Measurements from ENCODE around the gene WDR86. TPM values are rescaled to one million over a fixed set of nuclear protein-coding genes. Genes with fewer than 3 reads are reported as not detected.

The WDR86 gene
- total RNA-seq, 2 donors from 2014 or later = 0.33 to 1.6 TPM

DNA sequence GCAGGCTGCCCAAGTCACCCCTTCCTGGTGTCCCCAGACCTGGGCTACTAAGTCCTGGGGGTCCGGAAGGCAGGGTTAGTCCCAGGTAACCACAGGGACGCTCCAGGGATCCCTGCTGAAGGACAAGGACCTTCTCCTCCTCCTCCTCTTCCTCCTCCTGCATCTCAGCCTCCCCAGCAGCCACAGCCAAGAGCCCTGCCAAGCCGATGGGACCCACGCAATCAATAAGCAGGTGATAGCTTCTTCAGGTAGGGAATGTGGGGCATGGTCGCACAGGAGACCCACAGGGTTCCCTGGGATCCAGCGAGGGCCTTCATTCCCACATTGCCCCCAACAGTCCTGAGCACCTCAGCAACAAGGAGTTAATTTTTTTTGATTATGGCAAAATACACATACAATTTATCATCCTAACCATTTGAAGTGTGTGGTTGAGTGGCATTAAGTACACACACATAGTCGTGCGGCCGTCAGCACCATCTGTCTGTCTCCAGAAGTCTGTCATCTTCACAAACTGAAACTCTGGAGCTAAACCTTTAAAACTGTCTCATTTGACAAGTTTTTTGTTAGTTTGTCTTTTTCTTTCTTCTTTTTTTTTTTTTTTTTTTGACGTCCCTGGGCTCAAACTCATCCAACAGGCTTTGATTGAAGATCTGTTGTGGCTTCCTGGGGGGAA is 18.0 kb upstream of the WDR86 start:
- peaks cover 0 to 11% of the 10 kb centered on the region in 2 donors for H3K4me1 ChIP-seq
- no peaks in the 10 kb centered on the region for H3K36me3 ChIP-seq
- H3K27me3 ChIP-seq = no peaks in the 10 kb centered on the region
- no peak overlapping the region for H3K4me3 ChIP-seq
- TF ChIP-seq, protein P1, sequence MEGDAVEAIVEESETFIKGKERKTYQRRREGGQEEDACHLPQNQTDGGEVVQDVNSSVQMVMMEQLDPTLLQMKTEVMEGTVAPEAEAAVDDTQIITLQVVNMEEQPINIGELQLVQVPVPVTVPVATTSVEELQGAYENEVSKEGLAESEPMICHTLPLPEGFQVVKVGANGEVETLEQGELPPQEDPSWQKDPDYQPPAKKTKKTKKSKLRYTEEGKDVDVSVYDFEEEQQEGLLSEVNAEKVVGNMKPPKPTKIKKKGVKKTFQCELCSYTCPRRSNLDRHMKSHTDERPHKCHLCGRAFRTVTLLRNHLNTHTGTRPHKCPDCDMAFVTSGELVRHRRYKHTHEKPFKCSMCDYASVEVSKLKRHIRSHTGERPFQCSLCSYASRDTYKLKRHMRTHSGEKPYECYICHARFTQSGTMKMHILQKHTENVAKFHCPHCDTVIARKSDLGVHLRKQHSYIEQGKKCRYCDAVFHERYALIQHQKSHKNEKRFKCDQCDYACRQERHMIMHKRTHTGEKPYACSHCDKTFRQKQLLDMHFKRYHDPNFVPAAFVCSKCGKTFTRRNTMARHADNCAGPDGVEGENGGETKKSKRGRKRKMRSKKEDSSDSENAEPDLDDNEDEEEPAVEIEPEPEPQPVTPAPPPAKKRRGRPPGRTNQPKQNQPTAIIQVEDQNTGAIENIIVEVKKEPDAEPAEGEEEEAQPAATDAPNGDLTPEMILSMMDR (IDR thresholded peaks at IDR 0.05) = no peak
- DNase-seq (ENCODE audit: low spot score) = no peak
- H3K9me3 ChIP-seq = no peaks in the 10 kb centered on the region
- H3K27ac ChIP-seq = no peak overlapping the region

DNA sequence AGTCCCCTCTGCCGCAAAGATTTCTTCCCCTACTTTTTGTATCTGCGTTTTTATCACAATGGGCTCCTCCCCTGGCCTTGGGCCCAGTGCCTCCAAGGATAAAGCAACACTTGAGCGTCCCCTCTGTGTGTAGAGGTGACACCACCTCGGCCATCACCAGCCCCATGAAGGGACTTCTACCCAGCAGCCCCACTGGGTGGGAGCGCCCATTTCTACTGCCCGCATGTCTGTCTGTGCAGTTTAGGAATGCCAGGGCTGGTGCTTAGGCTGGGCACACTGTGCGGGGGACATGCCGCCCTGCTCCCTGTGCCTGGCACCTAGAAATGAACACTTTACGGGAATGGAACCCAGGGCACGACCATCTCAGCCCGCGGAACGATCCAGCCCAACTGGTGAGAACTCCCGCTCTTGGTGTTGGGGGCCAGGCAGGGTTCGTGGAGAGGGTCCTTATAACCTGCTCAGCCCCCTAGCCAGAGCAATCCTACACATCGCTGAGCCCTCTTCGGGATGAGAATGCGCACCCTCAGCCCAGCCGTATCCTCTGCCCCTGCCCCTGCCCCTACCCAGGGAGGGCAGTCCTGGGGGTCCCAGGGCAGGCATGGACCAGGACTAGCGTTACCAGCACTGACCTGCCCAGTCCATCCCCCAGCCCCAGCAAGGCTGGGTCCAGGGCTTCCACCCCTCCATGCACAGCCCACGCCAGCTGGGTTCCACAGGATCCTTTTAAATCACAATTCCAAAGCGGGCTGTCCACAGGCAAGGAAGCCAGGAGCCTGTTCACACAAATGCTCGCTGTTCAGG is 17.3 kb upstream of the WDR86 start:
- peaks cover 0 to 5% of the 10 kb centered on the region in 2 donors for H3K9me3 ChIP-seq
- no peaks in the 10 kb centered on the region for H3K27me3 ChIP-seq
- no peak overlapping the region for H3K4me3 ChIP-seq
- DNase-seq (ENCODE audit: low spot score) = no peak
- H3K36me3 ChIP-seq = no peaks in the 10 kb centered on the region
- H3K4me1 ChIP-seq = peaks cover 0 to 11% of the 10 kb centered on the region in 2 donors
- TF ChIP-seq, protein P1 (IDR thresholded peaks at IDR 0.05) = no peak
- H3K27ac ChIP-seq = peak overlapping the region; percentile 32 to 68

DNA sequence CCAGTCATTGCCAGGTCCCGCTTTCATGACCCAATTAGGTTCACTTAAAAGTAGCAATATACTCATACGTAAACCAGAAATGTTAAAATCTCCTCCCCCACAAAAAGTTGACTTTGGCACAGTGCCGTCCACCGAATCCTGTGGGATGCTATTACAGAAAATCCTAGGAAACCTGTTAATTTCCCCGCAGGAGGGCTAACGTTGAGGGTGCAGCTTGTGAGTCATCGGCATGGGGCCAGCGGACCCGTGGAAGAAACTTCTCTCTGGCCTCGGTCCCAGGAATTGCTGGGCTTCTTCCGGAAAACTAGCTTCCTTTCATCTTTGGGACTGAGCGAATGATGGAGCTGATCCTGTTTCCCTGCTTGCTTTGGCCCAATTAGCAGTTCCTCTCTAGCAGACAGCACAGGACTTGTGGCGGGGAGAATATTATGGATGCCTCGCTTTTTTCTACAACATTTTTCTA is 16.6 kb upstream of the WDR86 start:
- no peaks in the 10 kb centered on the region for H3K27me3 ChIP-seq
- TF ChIP-seq, protein P1 (IDR thresholded peaks at IDR 0.05) = no peak
- H3K9me3 ChIP-seq = peaks cover 0 to 6% of the 10 kb centered on the region in 2 donors
- no peak overlapping the region for H3K4me3 ChIP-seq
- DNase-seq (ENCODE audit: low spot score) = peak; percentile 87
- H3K4me1 ChIP-seq = peaks cover 0 to 11% of the 10 kb centered on the region in 2 donors
- peak overlapping the region; percentile 32 to 68 for H3K27ac ChIP-seq
- no peaks in the 10 kb centered on the region for H3K36me3 ChIP-seq

DNA sequence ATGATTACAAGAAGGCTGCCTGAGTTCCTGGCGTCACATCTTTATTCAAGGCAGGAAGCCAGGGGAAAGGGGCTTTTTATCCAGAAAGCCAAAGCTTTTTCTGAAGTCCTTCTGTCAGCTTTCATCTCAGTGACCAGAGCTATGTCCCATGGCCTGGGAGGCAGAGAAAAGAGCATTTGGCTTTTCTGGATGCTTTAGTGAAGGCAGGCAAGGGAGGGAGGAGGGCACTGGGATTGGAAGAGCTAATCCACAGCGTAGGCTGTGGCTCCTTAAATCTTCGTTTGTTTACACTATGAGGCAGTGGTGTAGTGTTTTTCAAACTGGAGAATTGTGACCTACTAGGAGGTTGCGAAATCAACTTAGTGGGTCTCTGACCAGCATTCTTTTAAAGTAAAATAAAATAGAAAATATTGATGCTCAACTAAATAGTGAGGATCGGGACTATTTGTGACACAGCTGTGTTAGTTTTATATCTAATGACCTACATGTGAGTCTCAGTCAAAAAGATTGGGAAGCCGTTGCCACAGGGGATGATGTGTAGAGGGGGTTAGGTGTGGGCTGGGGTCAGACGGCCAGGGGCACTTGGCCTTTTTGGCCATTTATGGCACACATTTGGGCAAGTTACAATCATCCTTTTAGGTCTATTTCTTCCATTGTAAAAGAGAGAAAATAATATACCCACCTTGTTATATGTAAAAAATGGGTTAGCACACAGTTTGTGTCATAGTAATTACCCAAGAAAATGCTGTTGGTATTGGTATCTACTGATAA is 16.0 kb upstream of the WDR86 start:
- Histone ChIP-seq H3K4me3 (no peak overlapping the region), H3K9me3 (peaks cover 0 to 6% of the 10 kb centered on the region in 2 donors), H3K27me3 (no peaks in the 10 kb centered on the region), H3K27ac (peak overlapping the region; percentile 10 to 68), H3K4me1 (peaks cover 0 to 11% of the 10 kb centered on the region in 2 donors), H3K36me3 (no peaks in the 10 kb centered on the region)
- DNase-seq (ENCODE audit: low spot score) = no peak
- TF ChIP-seq, protein P1 (IDR thresholded peaks at IDR 0.05) = no peak

DNA sequence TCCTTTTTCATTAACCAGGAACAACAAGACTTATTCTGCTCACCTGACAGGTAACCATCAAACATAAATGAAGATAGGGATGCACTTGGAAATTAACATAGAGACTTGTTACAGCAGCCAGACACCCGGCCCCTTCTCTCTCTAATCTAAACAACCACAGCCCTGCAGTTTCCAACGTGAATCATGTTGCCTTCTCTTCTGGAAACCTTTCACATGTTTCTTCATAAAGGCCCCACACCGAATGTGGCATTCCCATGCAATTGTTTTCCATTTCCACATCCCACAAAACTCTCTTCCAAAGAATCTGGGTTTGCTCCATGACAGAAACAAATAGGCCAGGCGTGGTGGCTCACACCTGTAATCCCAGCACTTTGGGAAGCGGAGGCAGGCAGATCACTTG is 15.0 kb upstream of the WDR86 start:
- DNase-seq (ENCODE audit: low spot score) = no peak
- Histone ChIP-seq H3K27ac (no peak overlapping the region), H3K4me1 (peaks cover 0 to 11% of the 10 kb centered on the region in 2 donors), H3K27me3 (no peaks in the 10 kb centered on the region), H3K36me3 (no peaks in the 10 kb centered on the region), H3K9me3 (peaks cover 0 to 14% of the 10 kb centered on the region in 2 donors), H3K4me3 (no peak overlapping the region)
- TF ChIP-seq, protein P1 (IDR thresholded peaks at IDR 0.05) = no peak
